ENCODE measurements around the gene DCC. TPM values are rescaled to one million over a fixed set of nuclear protein-coding genes. Genes with fewer than 3 reads are reported as not detected.

Gene DCC
- total RNA-seq, 6 experiments from 2014 or later = not detected

GRCh38 chr18:53281406-53281805 is 941.4 kb downstream of the DCC start:
- TF ChIP-seq CTCF (IDR thresholded peaks at IDR 0.05) = no peak
- Mint-ChIP-seq H3K27ac (no peak overlapping the region), H3K9me3 (peaks cover 43% of the 10 kb centered on the region), H3K4me1 (ENCODE audit: low read depth) (no peaks in the 10 kb centered on the region), H3K27me3 (ENCODE audit: insufficient read depth) (no peaks in the 10 kb centered on the region), H3K4me3 (no peak overlapping the region), H3K36me3 (ENCODE audit: low read depth) (no peaks in the 10 kb centered on the region)
- no peak for DNase-seq

- no peak for TF ChIP-seq CTCF (IDR thresholded peaks at IDR 0.05)
- Mint-ChIP-seq H3K9me3 (peaks cover 35% of the 10 kb centered on the region), H3K27ac (no peak overlapping the region), H3K4me3 (no peak overlapping the region), H3K4me1 (ENCODE audit: low read depth) (no peaks in the 10 kb centered on the region), H3K36me3 (ENCODE audit: low read depth) (no peaks in the 10 kb centered on the region), H3K27me3 (ENCODE audit: insufficient read depth) (no peaks in the 10 kb centered on the region)
- DNase-seq = no peak
These were observed 943.7 kb downstream of the DCC start for GRCh38 chr18:53283708-53284107.

GRCh38 chr18:53305461-53305860 is 965.5 kb downstream of the DCC start:
- TF ChIP-seq CTCF (IDR thresholded peaks at IDR 0.05) = no peak
- Mint-ChIP-seq H3K27ac (no peak overlapping the region), H3K4me3 (no peak overlapping the region), H3K27me3 (ENCODE audit: insufficient read depth) (no peaks in the 10 kb centered on the region; the same call in 1 of the 2 replicates), H3K36me3 (ENCODE audit: low read depth) (no peaks in the 10 kb centered on the region), H3K4me1 (ENCODE audit: low read depth) (no peaks in the 10 kb centered on the region), H3K9me3 (peaks cover 50% of the 10 kb centered on the region)
- DNase-seq = no peak

GRCh38 chr18:53319628-53320027 is 979.6 kb downstream of the DCC start:
- Mint-ChIP-seq H3K36me3 (ENCODE audit: low read depth) (0 out of 2 replicates have a peak, but pooled peaks cover 3% of the 10 kb centered on the region), H3K27me3 (ENCODE audit: insufficient read depth) (peaks cover 1% of the 10 kb centered on the region), H3K4me3 (no peak overlapping the region), H3K27ac (no peak overlapping the region), H3K4me1 (ENCODE audit: low read depth) (no peaks in the 10 kb centered on the region), H3K9me3 (peaks cover 59% of the 10 kb centered on the region)
- DNase-seq = no peak
- no peak for TF ChIP-seq CTCF (IDR thresholded peaks at IDR 0.05)

- TF ChIP-seq CTCF (IDR thresholded peaks at IDR 0.05) = no peak
- Mint-ChIP-seq H3K4me3 (no peak overlapping the region), H3K27me3 (ENCODE audit: insufficient read depth) (peaks cover 1% of the 10 kb centered on the region), H3K9me3 (peaks cover 42% of the 10 kb centered on the region), H3K27ac (no peak overlapping the region), H3K4me1 (ENCODE audit: low read depth) (no peaks in the 10 kb centered on the region), H3K36me3 (ENCODE audit: low read depth) (0 out of 2 replicates have a peak, but pooled peaks cover 3% of the 10 kb centered on the region)
- DNase-seq = no peak
These were observed 982.2 kb downstream of the DCC start for GRCh38 chr18:53322163-53322562.

GRCh38 chr18:53324353-53324752 is 984.4 kb downstream of the DCC start:
- Mint-ChIP-seq H3K27ac (no peak overlapping the region), H3K9me3 (peaks cover 33% of the 10 kb centered on the region), H3K4me1 (ENCODE audit: low read depth) (no peaks in the 10 kb centered on the region), H3K36me3 (ENCODE audit: low read depth) (no peaks in the 10 kb centered on the region), H3K4me3 (no peak overlapping the region), H3K27me3 (ENCODE audit: insufficient read depth) (peaks cover 1% of the 10 kb centered on the region)
- no peak for TF ChIP-seq CTCF (IDR thresholded peaks at IDR 0.05)
- no peak for DNase-seq

Measured in HFFc6 (cell line).